ENCODE measurements around the gene SCAPER. TPM values are rescaled to one million over a fixed set of nuclear protein-coding genes. Genes with fewer than 3 reads are reported as not detected.

Gene SCAPER
- total RNA-seq, 1 experiment from 2014 or later = 10.3 TPM

- no peak for TF ChIP-seq MYBL2 (CRISPR knock-in tag; IDR thresholded peaks at IDR 0.05)
- TF ChIP-seq ZBTB21 (CRISPR knock-in tag; IDR thresholded peaks at IDR 0.05; ENCODE audit: borderline replicate concordance) = no peak
- no peak for TF ChIP-seq KAT7 (CRISPR knock-in tag; IDR thresholded peaks at IDR 0.05; ENCODE audit: borderline replicate concordance)
- no peak for TF ChIP-seq ZNF263 (CRISPR knock-in tag; IDR thresholded peaks at IDR 0.05; ENCODE audit: low read depth)
Observed at GRCh38 chr15:76333720-76334437, 571.3 kb downstream of the SCAPER start (continued).

DNA sequence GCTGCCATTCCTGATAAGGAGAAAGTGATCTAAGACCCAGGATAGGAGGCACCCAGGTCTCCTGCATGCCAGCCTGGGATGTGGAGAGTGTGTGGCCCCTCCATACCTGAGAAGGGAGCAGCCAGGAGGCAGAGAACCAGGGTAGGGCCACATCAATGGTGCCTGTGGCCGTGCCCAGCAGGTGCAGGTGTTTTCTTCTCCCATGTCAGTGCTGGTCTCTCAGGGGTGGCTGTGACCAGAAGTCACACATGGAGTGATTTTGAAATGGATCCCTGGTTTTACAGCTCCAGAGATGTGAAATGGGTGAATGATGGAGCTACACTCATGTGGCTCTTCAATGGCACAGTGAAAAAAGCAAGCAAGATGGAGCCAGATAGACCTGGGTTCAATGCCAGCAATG lies 571.8 kb downstream of the SCAPER start:
- POLR2A ChIA-PET = no interaction called here
- H3K4me1 Mint-ChIP-seq = peaks cover 29% of the 10 kb centered on the region
- no peaks in the 10 kb centered on the region for H3K9me3 Mint-ChIP-seq
- DNase-seq (ENCODE audit: low spot score) = no peak
- CTCF ChIA-PET = interaction anchor here (1.0 to 2.7 kb wide), 13 partner anchors 10 to 183 kb away, joined by 3 to 24 read pairs (median 5); no protein-coding TSS in a partner anchor
- peaks cover 82% of the 10 kb centered on the region for H3K27me3 Mint-ChIP-seq (ENCODE audit: low read depth)
- H3K36me3 Mint-ChIP-seq = no peaks in the 10 kb centered on the region
- H3K27ac Mint-ChIP-seq = no peak overlapping the region
- TF ChIP-seq ZNF138 (CRISPR knock-in tag; conservative IDR thresholded peaks at IDR 0.05) (no peak), ZNF423 (CRISPR knock-in tag; IDR thresholded peaks at IDR 0.05) (no peak), NR2C2 (CRISPR knock-in tag; IDR thresholded peaks at IDR 0.05) (no peak), ARID4B (CRISPR knock-in tag; IDR thresholded peaks at IDR 0.05; ENCODE audit: borderline replicate concordance) (no peak), ZNF671 (CRISPR knock-in tag; IDR thresholded peaks at IDR 0.05) (no peak), JAZF1 (CRISPR knock-in tag; IDR thresholded peaks at IDR 0.05) (no peak), ESRRA (CRISPR knock-in tag; IDR thresholded peaks at IDR 0.05; ENCODE audit: borderline replicate concordance) (no peak), ZNF121 (CRISPR knock-in tag; IDR thresholded peaks at IDR 0.05) (no peak)
- TF ChIP-seq, protein P1, sequence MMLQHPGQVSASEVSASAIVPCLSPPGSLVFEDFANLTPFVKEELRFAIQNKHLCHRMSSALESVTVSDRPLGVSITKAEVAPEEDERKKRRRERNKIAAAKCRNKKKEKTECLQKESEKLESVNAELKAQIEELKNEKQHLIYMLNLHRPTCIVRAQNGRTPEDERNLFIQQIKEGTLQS (CRISPR knock-in tag; conservative IDR thresholded peaks at IDR 0.05) = no peak
- TF ChIP-seq, protein P2, sequence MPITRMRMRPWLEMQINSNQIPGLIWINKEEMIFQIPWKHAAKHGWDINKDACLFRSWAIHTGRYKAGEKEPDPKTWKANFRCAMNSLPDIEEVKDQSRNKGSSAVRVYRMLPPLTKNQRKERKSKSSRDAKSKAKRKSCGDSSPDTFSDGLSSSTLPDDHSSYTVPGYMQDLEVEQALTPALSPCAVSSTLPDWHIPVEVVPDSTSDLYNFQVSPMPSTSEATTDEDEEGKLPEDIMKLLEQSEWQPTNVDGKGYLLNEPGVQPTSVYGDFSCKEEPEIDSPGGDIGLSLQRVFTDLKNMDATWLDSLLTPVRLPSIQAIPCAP (CRISPR knock-in tag; IDR thresholded peaks at IDR 0.05) = no peak
- TF ChIP-seq, protein P3, sequence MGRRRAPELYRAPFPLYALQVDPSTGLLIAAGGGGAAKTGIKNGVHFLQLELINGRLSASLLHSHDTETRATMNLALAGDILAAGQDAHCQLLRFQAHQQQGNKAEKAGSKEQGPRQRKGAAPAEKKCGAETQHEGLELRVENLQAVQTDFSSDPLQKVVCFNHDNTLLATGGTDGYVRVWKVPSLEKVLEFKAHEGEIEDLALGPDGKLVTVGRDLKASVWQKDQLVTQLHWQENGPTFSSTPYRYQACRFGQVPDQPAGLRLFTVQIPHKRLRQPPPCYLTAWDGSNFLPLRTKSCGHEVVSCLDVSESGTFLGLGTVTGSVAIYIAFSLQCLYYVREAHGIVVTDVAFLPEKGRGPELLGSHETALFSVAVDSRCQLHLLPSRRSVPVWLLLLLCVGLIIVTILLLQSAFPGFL (CRISPR knock-in tag; IDR thresholded peaks at IDR 0.05; ENCODE audit: borderline replicate concordance) = no peak
- TF ChIP-seq, protein P4, sequence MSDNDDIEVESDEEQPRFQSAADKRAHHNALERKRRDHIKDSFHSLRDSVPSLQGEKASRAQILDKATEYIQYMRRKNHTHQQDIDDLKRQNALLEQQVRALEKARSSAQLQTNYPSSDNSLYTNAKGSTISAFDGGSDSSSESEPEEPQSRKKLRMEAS (CRISPR knock-in tag; IDR thresholded peaks at IDR 0.05) = no peak
- ATAC-seq = no peak
- H3K4me3 Mint-ChIP-seq = no peak overlapping the region

DNA sequence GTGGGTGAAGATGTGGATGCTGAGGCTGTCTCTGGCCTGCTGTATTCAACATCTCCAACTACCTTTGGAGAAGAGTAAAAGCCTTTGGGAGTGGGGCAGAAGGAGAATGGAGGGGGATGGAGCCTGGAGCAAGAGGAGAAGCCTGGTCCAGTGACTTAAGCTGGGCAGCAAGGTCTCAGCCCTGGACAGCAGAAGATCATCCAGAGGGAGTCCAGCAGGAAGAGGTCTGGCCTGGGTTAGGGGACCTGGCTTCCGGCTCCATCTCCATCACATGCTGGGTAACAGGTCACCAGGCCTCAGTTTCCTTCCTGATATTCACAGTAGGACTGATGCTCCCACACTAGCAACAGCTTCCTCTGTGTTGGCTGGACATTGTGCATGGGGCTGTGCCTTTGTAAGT lies 572.3 kb downstream of the SCAPER start:
- no peaks in the 10 kb centered on the region for H3K36me3 Mint-ChIP-seq
- no peak for ATAC-seq
- H3K27me3 Mint-ChIP-seq (ENCODE audit: low read depth) = peaks cover 82% of the 10 kb centered on the region
- DNase-seq (ENCODE audit: low spot score) = no peak
- H3K4me1 Mint-ChIP-seq = peaks cover 29% of the 10 kb centered on the region
- H3K9me3 Mint-ChIP-seq = no peaks in the 10 kb centered on the region
- H3K27ac Mint-ChIP-seq = no peak overlapping the region
- CTCF ChIA-PET = interaction anchor here (0.6 to 2.7 kb wide), 6 partner anchors 14 to 366 kb away, joined by 3 to 24 read pairs (median 10); no protein-coding TSS in a partner anchor
- no peak overlapping the region for H3K4me3 Mint-ChIP-seq
- POLR2A ChIA-PET = no interaction called here
- TF ChIP-seq ZNF219 (CRISPR knock-in tag; IDR thresholded peaks at IDR 0.05; ENCODE audit: borderline replicate concordance) = no peak
- TF ChIP-seq EMX1 (CRISPR knock-in tag; IDR thresholded peaks at IDR 0.05) = no peak
- TF ChIP-seq AFF4 (CRISPR knock-in tag; IDR thresholded peaks at IDR 0.05; ENCODE audit: borderline replicate concordance) = no peak
- no peak for TF ChIP-seq E2F4 (CRISPR knock-in tag; IDR thresholded peaks at IDR 0.05; ENCODE audit: borderline replicate concordance, low read depth)
- TF ChIP-seq ELF4 (CRISPR knock-in tag; IDR thresholded peaks at IDR 0.05; ENCODE audit: low read depth) = no peak

Data from WTC11 (cell line).